GM19025 (cell line): Measurements from ENCODE around the gene FARP1.

Source experiments
- ATAC-seq: cut with Tn5 transposase; IDR thresholded peaks from one replicate; pipeline ENCODE4 v1.9.1; 2021; ENCODE audit warnings: mild to moderate bottlenecking, low read depth, moderate library complexity; ENCODE audit not compliant: unreplicated experiment

The FARP1 gene

GRCh38 chr13:98487522-98487921 is 344.6 kb downstream of the FARP1 start:
- ATAC-seq: no peak

DNA sequence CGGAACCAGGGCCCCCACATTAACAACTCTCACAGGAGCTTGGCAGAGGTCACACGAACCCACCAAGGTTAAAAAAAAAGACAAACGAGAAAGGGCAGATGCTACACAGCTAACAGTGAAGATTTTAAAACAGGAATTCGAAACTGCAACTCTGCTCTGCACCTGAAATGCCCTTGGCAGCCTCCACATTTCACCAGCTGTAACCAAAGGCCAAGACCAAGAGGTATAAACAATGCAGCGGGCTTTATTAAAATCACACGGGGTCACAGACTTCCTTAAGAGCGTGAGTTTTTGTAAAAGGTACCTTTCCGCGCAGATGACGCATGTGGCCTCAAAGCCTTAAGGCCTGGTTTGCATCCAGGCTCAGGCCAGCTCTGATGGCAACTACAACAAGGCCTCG is 345.8 kb downstream of the FARP1 start:
- peak; percentile 70 for ATAC-seq

DNA sequence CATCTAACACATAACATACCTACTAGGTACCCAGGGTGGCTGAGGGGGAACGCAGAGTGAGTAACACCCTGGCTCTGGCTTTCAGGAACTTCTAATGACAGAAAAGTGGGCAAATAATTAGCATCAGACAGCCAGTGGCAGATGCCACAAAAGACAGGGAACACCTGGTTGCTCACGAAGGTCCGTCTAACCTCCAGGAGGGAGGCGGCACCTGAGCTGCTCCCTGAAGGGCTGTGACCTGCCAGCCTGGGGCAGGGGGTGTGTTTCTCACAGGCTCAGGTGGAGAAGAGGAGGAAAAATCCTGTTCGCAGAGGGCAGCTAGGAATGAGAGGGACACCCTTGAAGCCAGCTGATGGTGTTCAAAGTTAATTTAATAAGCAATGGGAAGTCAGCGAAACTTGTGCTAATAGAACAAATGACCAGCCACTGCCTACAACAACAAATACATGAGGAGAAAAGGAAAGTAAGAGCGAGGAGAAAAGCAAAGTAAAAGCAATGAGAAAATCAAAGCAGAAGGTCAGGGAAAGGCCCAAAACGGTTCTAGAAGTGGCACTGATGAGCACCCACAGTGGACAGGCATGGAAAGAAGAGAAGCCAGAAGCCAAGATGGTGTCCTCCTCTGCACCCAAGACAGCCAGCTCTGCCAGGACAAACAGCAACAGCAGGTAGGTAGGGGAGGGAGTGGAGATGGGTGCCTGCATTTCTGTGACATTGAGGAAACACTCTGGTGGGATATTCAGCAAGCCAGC is 346.7 kb downstream of the FARP1 start:
- ATAC-seq: no peak

- no peak for ATAC-seq
These were observed 347.4 kb downstream of the FARP1 start for GRCh38 chr13:98490195-98490836.

- no peak for ATAC-seq
These were observed 348.0 kb downstream of the FARP1 start for GRCh38 chr13:98490866-98491265.

DNA sequence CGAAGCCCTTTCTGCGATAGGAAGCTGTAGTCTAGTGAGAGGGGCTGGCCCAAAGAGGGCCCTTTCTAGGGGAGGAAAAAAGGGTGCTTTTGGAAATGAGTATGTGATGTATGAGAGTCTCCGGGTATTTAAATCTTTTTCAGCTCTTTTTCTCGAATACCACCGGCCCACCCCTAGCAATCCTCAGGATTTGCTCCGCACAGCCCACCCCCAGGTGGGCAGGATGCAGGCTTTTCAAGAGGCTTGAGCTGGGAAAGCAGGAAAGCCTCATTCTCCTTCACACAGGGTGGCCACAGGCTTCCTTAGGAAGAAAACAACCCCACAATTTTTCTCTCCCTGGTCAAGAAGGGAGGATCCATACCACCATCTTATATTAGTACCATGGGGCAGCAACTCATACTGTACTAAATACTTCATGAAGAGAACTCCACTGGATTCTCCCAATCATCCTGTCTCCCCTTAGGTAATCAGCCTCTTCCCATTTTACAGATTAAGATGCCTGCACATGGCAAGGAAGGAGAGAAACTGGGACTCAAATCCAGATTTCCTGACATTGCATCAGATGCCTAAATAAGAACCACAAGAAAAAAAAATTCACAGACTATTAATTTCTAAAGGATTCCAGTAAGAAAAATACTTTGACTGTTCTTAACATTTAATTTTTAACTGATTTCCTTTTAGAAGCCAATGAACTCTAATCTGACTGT is 349.6 kb downstream of the FARP1 start:
- ATAC-seq: no peak

DNA sequence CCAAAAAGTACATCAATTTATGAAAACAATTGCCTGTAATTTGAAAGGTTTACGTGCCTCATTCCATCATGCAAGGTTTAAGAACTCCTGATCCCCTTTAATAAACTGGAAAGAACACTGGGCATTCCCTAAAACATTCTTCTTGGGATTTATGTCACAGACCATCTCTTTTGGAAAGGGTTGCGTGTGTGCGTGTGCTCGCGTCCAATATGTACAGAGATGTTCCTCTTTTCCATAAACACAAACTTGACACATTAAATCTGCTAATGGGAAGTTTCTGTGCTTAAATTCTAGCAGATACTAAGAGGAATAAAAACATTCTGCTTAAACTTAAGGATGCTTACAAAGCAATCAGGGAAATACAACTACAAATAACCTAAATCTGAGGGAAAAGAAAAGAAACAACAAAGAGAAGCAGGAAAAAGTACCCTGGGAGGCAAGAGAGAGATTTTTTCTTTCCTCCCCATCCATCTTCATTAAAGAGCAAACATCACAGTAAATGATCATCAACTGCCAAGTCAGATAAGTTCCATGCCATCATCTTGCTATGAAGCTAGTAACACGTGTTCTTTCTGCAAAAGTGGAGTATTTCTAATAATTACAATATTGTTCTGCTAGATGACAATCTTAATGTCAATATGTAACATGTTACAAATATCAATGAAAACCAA is 350.3 kb downstream of the FARP1 start:
- ATAC-seq: no peak

- no peak for ATAC-seq
These were observed 351.9 kb downstream of the FARP1 start for GRCh38 chr13:98494769-98495168.

DNA sequence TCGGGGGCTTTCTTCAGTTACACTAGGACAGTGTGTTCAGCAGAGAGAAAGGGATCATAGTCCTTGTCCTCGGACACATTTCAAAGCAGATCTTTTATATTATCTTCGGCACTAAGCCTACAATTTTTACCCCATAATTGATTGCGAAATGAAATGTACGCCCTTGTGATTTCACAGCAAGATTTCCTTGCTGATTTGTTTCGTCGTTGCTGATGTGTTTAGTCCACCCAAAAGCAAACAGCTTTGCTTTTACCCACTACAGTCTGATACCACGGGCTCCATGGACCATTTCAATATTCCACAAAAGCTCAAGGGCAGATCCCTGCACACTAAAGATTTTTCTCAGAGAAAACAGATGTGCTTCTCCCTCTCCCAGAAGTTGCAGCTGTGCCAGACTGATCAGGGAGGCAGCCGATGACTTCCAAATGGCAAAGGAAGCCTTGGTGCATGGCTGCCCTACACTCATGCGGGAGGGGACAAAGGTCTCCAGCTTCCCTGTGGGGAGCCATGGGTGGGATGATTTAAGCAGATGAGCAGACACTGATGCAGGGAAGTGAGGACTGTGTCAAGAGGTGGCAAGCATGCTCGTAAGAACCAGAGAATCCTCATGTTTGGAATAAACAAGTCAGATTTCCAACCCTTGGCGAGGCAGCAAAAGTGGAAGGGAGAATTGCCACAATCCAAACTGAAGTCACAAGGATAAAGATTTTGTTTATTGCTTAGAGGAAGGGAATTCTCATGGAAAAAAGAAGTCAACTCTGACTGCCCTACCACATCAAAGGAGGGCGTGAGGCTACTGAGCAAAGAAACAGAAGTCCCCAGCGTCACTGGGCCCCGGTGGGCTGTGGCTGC is 353.0 kb downstream of the FARP1 start:
- ATAC-seq: no peak

DNA sequence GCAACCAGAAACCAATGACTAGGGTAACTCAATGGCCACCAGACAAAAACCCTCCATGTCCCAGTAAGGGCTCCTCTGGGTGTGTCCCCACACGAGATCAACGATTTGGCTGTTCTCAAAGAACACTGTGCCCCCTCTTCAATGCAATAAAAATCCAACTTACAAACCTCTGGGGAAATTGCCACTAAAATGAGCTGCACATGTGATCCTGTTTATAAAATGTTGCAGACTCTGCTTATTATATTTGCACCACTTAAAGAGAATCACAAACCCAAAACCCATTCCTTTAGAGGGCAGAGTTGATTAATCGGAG is 353.5 kb downstream of the FARP1 start:
- no peak for ATAC-seq

GRCh38 chr13:98496966-98497365 is 354.1 kb downstream of the FARP1 start:
- ATAC-seq: no peak

- peak; percentile 77 for ATAC-seq
These were observed 358.1 kb downstream of the FARP1 start for GRCh38 chr13:98500963-98501421.

- no peak for ATAC-seq
These were observed 360.5 kb downstream of the FARP1 start for GRCh38 chr13:98503175-98504028.

DNA sequence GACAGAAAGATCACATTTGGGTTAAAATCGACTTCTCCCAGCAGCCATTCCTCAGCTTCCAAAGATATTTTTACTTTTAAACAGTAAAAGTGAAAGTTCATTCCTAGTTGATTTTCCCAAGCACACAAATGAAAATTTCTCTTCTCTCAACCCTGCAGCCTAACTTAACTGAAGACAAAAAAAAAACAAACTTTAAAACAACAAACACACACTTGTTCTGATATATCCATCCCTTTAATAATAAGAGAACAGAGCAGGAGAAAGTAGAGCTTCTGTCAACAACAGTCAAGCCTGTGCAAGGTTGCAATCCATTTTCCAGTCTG is 361.1 kb downstream of the FARP1 start:
- no peak for ATAC-seq

DNA sequence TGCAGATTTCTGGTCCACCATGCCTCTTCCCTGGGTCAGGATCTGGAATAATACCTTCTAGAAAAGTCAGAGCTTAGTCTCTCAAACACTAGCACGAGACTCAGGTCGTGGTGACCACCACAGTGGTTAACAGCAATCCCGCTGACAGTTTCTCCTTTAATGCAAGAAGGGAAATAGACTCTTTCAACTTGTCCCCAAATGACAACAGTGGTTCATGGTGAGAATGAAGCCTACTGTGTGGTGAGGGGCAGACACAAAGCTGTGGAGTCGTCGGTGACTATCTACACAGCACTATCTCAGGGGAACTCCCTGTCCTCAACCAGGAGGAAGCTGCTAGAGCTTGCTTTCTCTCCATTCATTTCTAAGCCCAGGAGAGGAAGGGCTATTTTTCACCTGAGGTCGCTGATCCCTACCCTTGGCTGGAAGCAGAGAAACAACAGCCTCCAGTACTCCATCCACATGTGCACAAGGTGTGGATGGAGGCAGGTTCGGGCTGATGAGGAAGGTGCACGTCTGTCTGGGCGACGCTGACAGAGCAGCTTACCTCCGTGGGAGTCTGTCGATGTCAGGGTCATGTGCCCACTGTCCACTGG is 361.6 kb downstream of the FARP1 start:
- peak; percentile 43 for ATAC-seq
